Fibroblast of pulmonary artery (primary cell): ENCODE data around the gene ENG.
A peak's percentile ranks its signal among the peaks of the same experiment; 100 is the strongest.

Source experiments
- DNase-seq: peaks from one replicate; pipeline ENCODE4 v3.0.0-alpha.2; 2010; ENCODE audit warnings: low read depth
- H3K4me3 ChIP-seq: replicated peaks from 2 replicates; pipeline ENCODE4 v1.5.1; 2011; ENCODE audit warnings: low read depth, mild to moderate bottlenecking, control low read depth, low read length, moderate library complexity
- CTCF ChIP-seq: IDR thresholded peaks from 2 replicates; pipeline ENCODE4 v1.5.1; 2011; ENCODE audit warnings: mild to moderate bottlenecking, control low read depth, low read length, inconsistent platforms; ENCODE audit errors: missing control alignments

Gene ENG

GRCh38 chr9:127776924-127777289, 77.6 kb downstream of the ENG start:
- no peak for DNase-seq
- TF ChIP-seq CTCF, result no peak
- no peak overlapping the region for H3K4me3 ChIP-seq

- DNase-seq, result no peak
- no peak overlapping the region for H3K4me3 ChIP-seq
- TF ChIP-seq CTCF, result no peak
These were observed 78.1 kb downstream of the ENG start for GRCh38 chr9:127776195-127776923.

GRCh38 chr9:127773981-127774380, 80.5 kb downstream of the ENG start:
- no peak for TF ChIP-seq CTCF
- no peak overlapping the region for H3K4me3 ChIP-seq
- DNase-seq, result no peak

GRCh38 chr9:127773272-127773671, 81.2 kb downstream of the ENG start:
- no peak for DNase-seq
- no peak overlapping the region for H3K4me3 ChIP-seq
- TF ChIP-seq CTCF, result no peak

- no peak overlapping the region for H3K4me3 ChIP-seq
- no peak for TF ChIP-seq CTCF
- no peak for DNase-seq
These were observed 81.9 kb downstream of the ENG start for GRCh38 chr9:127772603-127773002.

GRCh38 chr9:127771570-127772189, 82.8 kb downstream of the ENG start:
- TF ChIP-seq CTCF, result no peak
- peak overlapping the region; percentile 29 for H3K4me3 ChIP-seq
- no peak for DNase-seq
